WTC11 (cell line): ENCODE results near the gene TST.

ENCODE experiments used
- ATF2 ChIP-seq: sonication (generic); formaldehyde crosslinking; IDR thresholded peaks from 2 replicates; pipeline ENCODE4 v1.8.1; 2022; ENCODE audit warnings: low read depth, missing genetic modification reagents, borderline replicate concordance
- ATF6 ChIP-seq: sonication (generic); formaldehyde crosslinking; IDR thresholded peaks from 2 replicates; pipeline ENCODE4 v1.8.1; 2023; ENCODE audit warnings: mild to moderate bottlenecking, missing genetic modification reagents
- CTCF ChIP-seq: fragments of 200-600 bp; IDR thresholded peaks from 2 replicates; pipeline ENCODE4 v1.8.0; 2022; ENCODE audit warnings: antibody characterized with exemption
- E2F4 ChIP-seq: sonication (generic); formaldehyde crosslinking; IDR thresholded peaks from 2 replicates; pipeline ENCODE4 v1.8.1; 2022; ENCODE audit warnings: low read depth, mild to moderate bottlenecking, moderate library complexity, missing genetic modification reagents, borderline replicate concordance
- MYBL2 ChIP-seq: sonication (generic); formaldehyde crosslinking; IDR thresholded peaks from 2 replicates; pipeline ENCODE4 v1.8.1; 2023; ENCODE audit warnings: mild to moderate bottlenecking, moderate library complexity, missing genetic modification reagents
- NFE2L1 ChIP-seq: sonication (generic); formaldehyde crosslinking; IDR thresholded peaks from 2 replicates; pipeline ENCODE4 v1.8.1; 2023; ENCODE audit warnings: missing genetic modification reagents
- NR2C2 ChIP-seq: sonication (generic); formaldehyde crosslinking; IDR thresholded peaks from 2 replicates; pipeline ENCODE4 v1.8.0; 2022; ENCODE audit warnings: mild to moderate bottlenecking, missing genetic modification reagents
- OVOL2 ChIP-seq: fragments of 250-450 bp; sonication (Bioruptor Pico); IDR thresholded peaks from 2 replicates; pipeline ENCODE4 v1.9.0; 2021; ENCODE audit warnings: mild to moderate bottlenecking, borderline replicate concordance
- SMAD4 ChIP-seq: sonication (generic); formaldehyde crosslinking; IDR thresholded peaks from 2 replicates; pipeline ENCODE4 v1.8.0; 2022; ENCODE audit warnings: mild to moderate bottlenecking, missing genetic modification reagents
- TEAD4 ChIP-seq: sonication (generic); formaldehyde crosslinking; IDR thresholded peaks from 2 replicates; pipeline ENCODE4 v1.8.0; 2022; ENCODE audit warnings: mild to moderate bottlenecking, missing genetic modification reagents
- ZNF121 ChIP-seq: sonication (generic); formaldehyde crosslinking; IDR thresholded peaks from 2 replicates; pipeline ENCODE4 v1.8.0; 2023; ENCODE audit warnings: missing genetic modification reagents
- ZNF512 ChIP-seq: sonication (generic); formaldehyde crosslinking; IDR thresholded peaks from 2 replicates; pipeline ENCODE4 v1.8.1; 2022; ENCODE audit warnings: missing genetic modification reagents, borderline replicate concordance

- no peak for TF ChIP-seq NR2C2 (CRISPR knock-in tag)
- no peak for TF ChIP-seq ATF2 (CRISPR knock-in tag)
- TF ChIP-seq ATF6 (CRISPR knock-in tag), result no peak
- TF ChIP-seq E2F4, result no peak
- TF ChIP-seq MYBL2 (CRISPR knock-in tag), result no peak
- no peak for TF ChIP-seq ZNF512 (CRISPR knock-in tag)
- TF ChIP-seq ZNF121, result no peak
- no peak for TF ChIP-seq CTCF
- TF ChIP-seq NFE2L1 (CRISPR knock-in tag), result no peak
- TF ChIP-seq TEAD4 (CRISPR knock-in tag), result no peak
- TF ChIP-seq OVOL2 (CRISPR knock-in tag), result no peak
- TF ChIP-seq SMAD4 (CRISPR knock-in tag), result no peak
Measured at GRCh38 chr22:37002633-37003032, 16.6 kb downstream of the TST start.
